C4-2B (cell line): Measurements from ENCODE around the gene HECTD1.
"Not testable (repeated sequence)": the region's sequence is repeated elsewhere in the genome, so short reads cannot be mapped to it uniquely, and the experiment has no call there.

Experiments used
- ZFX ChIP-seq: fragments of 450-650 bp; IDR thresholded peaks from 2 replicates; pipeline ENCODE4 v1.6.1; 2017
- TF ChIP-seq, protein P1 (sequence below): fragments of 450-650 bp; conservative IDR thresholded peaks from 2 replicates; pipeline ENCODE4 v1.5.1; 2017; ENCODE audit warnings: mild to moderate bottlenecking

GRCh38 chr14:31182016-31182415, 25.6 kb downstream of the HECTD1 start:
- TF ChIP-seq, protein P1, sequence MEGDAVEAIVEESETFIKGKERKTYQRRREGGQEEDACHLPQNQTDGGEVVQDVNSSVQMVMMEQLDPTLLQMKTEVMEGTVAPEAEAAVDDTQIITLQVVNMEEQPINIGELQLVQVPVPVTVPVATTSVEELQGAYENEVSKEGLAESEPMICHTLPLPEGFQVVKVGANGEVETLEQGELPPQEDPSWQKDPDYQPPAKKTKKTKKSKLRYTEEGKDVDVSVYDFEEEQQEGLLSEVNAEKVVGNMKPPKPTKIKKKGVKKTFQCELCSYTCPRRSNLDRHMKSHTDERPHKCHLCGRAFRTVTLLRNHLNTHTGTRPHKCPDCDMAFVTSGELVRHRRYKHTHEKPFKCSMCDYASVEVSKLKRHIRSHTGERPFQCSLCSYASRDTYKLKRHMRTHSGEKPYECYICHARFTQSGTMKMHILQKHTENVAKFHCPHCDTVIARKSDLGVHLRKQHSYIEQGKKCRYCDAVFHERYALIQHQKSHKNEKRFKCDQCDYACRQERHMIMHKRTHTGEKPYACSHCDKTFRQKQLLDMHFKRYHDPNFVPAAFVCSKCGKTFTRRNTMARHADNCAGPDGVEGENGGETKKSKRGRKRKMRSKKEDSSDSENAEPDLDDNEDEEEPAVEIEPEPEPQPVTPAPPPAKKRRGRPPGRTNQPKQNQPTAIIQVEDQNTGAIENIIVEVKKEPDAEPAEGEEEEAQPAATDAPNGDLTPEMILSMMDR: not testable (repeated sequence)
- TF ChIP-seq ZFX: not testable (repeated sequence)
